GM23338 (cell line): ENCODE data around the gene TCTN1. TPM values are rescaled to one million over a fixed set of nuclear protein-coding genes. Genes with fewer than 3 reads are reported as not detected.

ENCODE experiments used
- ATAC-seq: fragments of 200-7000 bp; cut with Tn5 transposase; 3 replicates; pipeline ENCODE4 v1.9.1; 2020
- DNase-seq: peaks from one replicate; pipeline ENCODE4 v3.0.0-alpha.2; 2015; ENCODE audit warnings: low spot score
- H2AFZ ChIP-seq: fragments of 200-600 bp; sonication (generic); 2 replicates; pipeline ENCODE4 v1.8.0; 2016; ENCODE audit warnings: antibody characterized with exemption, mild to moderate bottlenecking, moderate library complexity
- H3F3A ChIP-seq: fragments of 200-600 bp; sonication (generic); replicated peaks from 2 replicates; pipeline ENCODE4 v1.8.0; 2017; ENCODE audit warnings: antibody characterized with exemption, mixed run types, low read depth
- H3K27ac ChIP-seq: fragments of 200-600 bp; sonication (generic); 2 replicates; pipeline ENCODE4 v1.6.1; 2016; ENCODE audit warnings: low read depth
- H3K27me3 ChIP-seq: fragments of 200-600 bp; sonication (generic); 2 replicates; pipeline ENCODE4 v1.8.0; 2016; ENCODE audit warnings: mild to moderate bottlenecking, mixed run types, moderate library complexity; ENCODE audit not compliant: insufficient read depth
- H3K36me3 ChIP-seq: fragments of 200-600 bp; sonication (generic); 2 replicates; pipeline ENCODE4 v1.8.0; 2016; ENCODE audit warnings: mild to moderate bottlenecking; ENCODE audit not compliant: insufficient read depth
- H3K4me1 ChIP-seq: fragments of 200-600 bp; sonication (generic); 2 replicates; pipeline ENCODE4 v1.8.0; 2016; ENCODE audit warnings: mild to moderate bottlenecking, moderate library complexity; ENCODE audit not compliant: insufficient read depth
- H3K4me2 ChIP-seq: fragments of 200-600 bp; sonication (generic); 2 replicates; pipeline ENCODE4 v1.7.1; 2017; ENCODE audit warnings: mixed run types
- H3K4me3 ChIP-seq: fragments of 200-600 bp; sonication (generic); 2 replicates; pipeline ENCODE4 v1.6.1; 2016; ENCODE audit warnings: mixed run types
- H3K79me2 ChIP-seq: fragments of 200-600 bp; sonication (generic); replicated peaks from 2 replicates; pipeline ENCODE4 v1.8.0; 2017; ENCODE audit warnings: mild to moderate bottlenecking; ENCODE audit not compliant: insufficient read depth
- H3K9me2 ChIP-seq: fragments of 200-600 bp; sonication (generic); 2 replicates; pipeline ENCODE4 v1.8.0; 2017; ENCODE audit not compliant: insufficient read depth
- H4K20me1 ChIP-seq: fragments of 200-600 bp; sonication (generic); replicated peaks from 2 replicates; pipeline ENCODE4 v1.8.0; 2017; ENCODE audit warnings: mild to moderate bottlenecking; ENCODE audit not compliant: insufficient read depth
- H3K27ac Mint-ChIP-seq: 2 replicates; pipeline ENCODE4 v1.8.0; 2020; ENCODE audit warnings: inconsistent platforms, mild to moderate bottlenecking, moderate library complexity, mixed read lengths
- H3K27me3 Mint-ChIP-seq: 3 replicates; pipeline ENCODE4 v1.8.0; 2022; ENCODE audit warnings: low read depth, mild to moderate bottlenecking, moderate library complexity, mixed read lengths, inconsistent platforms; ENCODE audit not compliant: insufficient read depth, poor library complexity
- H3K36me3 Mint-ChIP-seq: 3 replicates; pipeline ENCODE4 v1.8.0; 2021; ENCODE audit warnings: low read depth, mild to moderate bottlenecking, inconsistent platforms, moderate library complexity, mixed read lengths
- H3K4me1 Mint-ChIP-seq: 3 replicates; pipeline ENCODE4 v1.8.0; 2020; ENCODE audit warnings: mild to moderate bottlenecking, inconsistent platforms, mixed read lengths
- H3K4me3 Mint-ChIP-seq: 3 replicates; pipeline ENCODE4 v1.8.0; 2021; ENCODE audit warnings: moderate library complexity, mild to moderate bottlenecking, inconsistent platforms, mixed read lengths
- H3K9me3 Mint-ChIP-seq: 3 replicates; pipeline ENCODE4 v1.8.0; 2020; ENCODE audit warnings: moderate library complexity, mild to moderate bottlenecking, inconsistent platforms, mixed read lengths
- CREB1 ChIP-seq: fragments of 250-450 bp; sonication (Bioruptor Pico); IDR thresholded peaks from 2 replicates; pipeline ENCODE4 v1.5.0; 2020; ENCODE audit warnings: low read depth, mild to moderate bottlenecking, moderate library complexity
- NANOG ChIP-seq: IDR thresholded peaks from 2 replicates; pipeline ENCODE4 v1.6.1; 2016; ENCODE audit warnings: antibody characterized with exemption, borderline replicate concordance
- POLR2AphosphoS5 ChIP-seq: IDR thresholded peaks from 2 replicates; pipeline ENCODE4 v1.6.1; 2016; ENCODE audit warnings: antibody characterized with exemption, low read depth
- STAT1 ChIP-seq: IDR thresholded peaks from one replicate; pipeline ENCODE4 v1.6.1; 2016; ENCODE audit warnings: antibody characterized with exemption; ENCODE audit not compliant: unreplicated experiment
- polyA plus RNA-seq: library from polyadenylated mRNA; unstranded; fragments of >200 nt; fragmentation: Nextera tagmentation; extraction: Ambion mirVana; gene quantifications from 2 replicates; pipeline ENCODE4 v1.2.1, GENCODE V29; 2016
- total RNA-seq: library from RNA; depleted of rRNA; stranded (reverse); fragments of >200 nt; shearing (Covaris generic); gene quantifications from 2 replicates; pipeline ENCODE4 v1.2.3, GENCODE V29; 2014
- TF ChIP-seq, protein P1 (sequence below): fragments of 250-450 bp; sonication (Bioruptor Pico); IDR thresholded peaks from 2 replicates; pipeline ENCODE4 v1.5.0; 2020; ENCODE audit warnings: mild to moderate bottlenecking, moderate library complexity
- TF ChIP-seq, protein P2 (sequence below): IDR thresholded peaks from 2 replicates; pipeline ENCODE4 v1.6.1; 2016; ENCODE audit warnings: antibody characterized with exemption
- TF ChIP-seq, protein P3 (sequence below), 2 experiments: fragments of 200-600 bp in 1 of 2; sonication (generic) in 1 of 2; conservative IDR thresholded peaks; 2 replicates each; pipeline versions ENCODE4 v1.5.1 to v1.6.1; 2016 to 2017; ENCODE audit warnings: antibody characterized with exemption in 2 of 2, low read depth in 2 of 2, mild to moderate bottlenecking in 2 of 2, moderate library complexity in 1 of 2
- TF ChIP-seq, protein P4 (sequence below): IDR thresholded peaks from one replicate; pipeline ENCODE4 v1.6.1; 2018; ENCODE audit warnings: antibody characterized with exemption; ENCODE audit not compliant: unreplicated experiment

TCTN1 gene
- total and polyA plus RNA-seq, 2 experiments from 2014 or later: 10.6 to 12.4 TPM

DNA sequence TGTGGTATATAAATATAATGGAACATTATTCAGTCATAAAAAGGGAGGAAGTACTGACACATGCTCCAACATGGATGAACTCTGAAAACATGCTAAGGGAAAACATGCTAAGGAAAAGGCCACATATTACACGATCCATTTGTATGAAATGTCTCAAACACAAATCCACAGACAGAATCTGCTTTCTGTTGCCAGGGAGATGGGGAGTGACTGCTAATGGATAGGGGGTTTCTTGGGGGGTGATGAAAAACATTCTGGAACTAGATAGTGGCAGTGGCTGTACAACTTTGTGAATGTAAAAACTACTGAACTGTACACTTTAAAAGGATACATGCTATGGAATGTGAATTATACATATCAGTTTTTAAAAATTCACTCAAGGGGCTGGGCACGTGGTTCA is 37.4 kb upstream of the TCTN1 start:
- H3K4me3 ChIP-seq: no peak overlapping the region
- H3F3A ChIP-seq: no peaks in the 10 kb centered on the region
- peaks cover 8% of the 10 kb centered on the region for H3K27me3 Mint-ChIP-seq
- H3K27ac ChIP-seq: no peak overlapping the region
- peaks cover 16% of the 10 kb centered on the region for H3K9me3 Mint-ChIP-seq
- H3K9me2 ChIP-seq: no peaks in the 10 kb centered on the region
- peaks cover 17% of the 10 kb centered on the region for H3K4me1 ChIP-seq
- peaks cover 57% of the 10 kb centered on the region for H4K20me1 ChIP-seq
- ATAC-seq (no peak), DNase-seq (no peak)
- H3K27me3 ChIP-seq: no peaks in the 10 kb centered on the region
- peaks cover 18% of the 10 kb centered on the region for H3K36me3 Mint-ChIP-seq
- H3K79me2 ChIP-seq: peaks cover 100% of the 10 kb centered on the region
- H3K4me2 ChIP-seq: no peak overlapping the region
- H3K36me3 ChIP-seq: peaks cover 6% of the 10 kb centered on the region
- TF ChIP-seq, protein P1, sequence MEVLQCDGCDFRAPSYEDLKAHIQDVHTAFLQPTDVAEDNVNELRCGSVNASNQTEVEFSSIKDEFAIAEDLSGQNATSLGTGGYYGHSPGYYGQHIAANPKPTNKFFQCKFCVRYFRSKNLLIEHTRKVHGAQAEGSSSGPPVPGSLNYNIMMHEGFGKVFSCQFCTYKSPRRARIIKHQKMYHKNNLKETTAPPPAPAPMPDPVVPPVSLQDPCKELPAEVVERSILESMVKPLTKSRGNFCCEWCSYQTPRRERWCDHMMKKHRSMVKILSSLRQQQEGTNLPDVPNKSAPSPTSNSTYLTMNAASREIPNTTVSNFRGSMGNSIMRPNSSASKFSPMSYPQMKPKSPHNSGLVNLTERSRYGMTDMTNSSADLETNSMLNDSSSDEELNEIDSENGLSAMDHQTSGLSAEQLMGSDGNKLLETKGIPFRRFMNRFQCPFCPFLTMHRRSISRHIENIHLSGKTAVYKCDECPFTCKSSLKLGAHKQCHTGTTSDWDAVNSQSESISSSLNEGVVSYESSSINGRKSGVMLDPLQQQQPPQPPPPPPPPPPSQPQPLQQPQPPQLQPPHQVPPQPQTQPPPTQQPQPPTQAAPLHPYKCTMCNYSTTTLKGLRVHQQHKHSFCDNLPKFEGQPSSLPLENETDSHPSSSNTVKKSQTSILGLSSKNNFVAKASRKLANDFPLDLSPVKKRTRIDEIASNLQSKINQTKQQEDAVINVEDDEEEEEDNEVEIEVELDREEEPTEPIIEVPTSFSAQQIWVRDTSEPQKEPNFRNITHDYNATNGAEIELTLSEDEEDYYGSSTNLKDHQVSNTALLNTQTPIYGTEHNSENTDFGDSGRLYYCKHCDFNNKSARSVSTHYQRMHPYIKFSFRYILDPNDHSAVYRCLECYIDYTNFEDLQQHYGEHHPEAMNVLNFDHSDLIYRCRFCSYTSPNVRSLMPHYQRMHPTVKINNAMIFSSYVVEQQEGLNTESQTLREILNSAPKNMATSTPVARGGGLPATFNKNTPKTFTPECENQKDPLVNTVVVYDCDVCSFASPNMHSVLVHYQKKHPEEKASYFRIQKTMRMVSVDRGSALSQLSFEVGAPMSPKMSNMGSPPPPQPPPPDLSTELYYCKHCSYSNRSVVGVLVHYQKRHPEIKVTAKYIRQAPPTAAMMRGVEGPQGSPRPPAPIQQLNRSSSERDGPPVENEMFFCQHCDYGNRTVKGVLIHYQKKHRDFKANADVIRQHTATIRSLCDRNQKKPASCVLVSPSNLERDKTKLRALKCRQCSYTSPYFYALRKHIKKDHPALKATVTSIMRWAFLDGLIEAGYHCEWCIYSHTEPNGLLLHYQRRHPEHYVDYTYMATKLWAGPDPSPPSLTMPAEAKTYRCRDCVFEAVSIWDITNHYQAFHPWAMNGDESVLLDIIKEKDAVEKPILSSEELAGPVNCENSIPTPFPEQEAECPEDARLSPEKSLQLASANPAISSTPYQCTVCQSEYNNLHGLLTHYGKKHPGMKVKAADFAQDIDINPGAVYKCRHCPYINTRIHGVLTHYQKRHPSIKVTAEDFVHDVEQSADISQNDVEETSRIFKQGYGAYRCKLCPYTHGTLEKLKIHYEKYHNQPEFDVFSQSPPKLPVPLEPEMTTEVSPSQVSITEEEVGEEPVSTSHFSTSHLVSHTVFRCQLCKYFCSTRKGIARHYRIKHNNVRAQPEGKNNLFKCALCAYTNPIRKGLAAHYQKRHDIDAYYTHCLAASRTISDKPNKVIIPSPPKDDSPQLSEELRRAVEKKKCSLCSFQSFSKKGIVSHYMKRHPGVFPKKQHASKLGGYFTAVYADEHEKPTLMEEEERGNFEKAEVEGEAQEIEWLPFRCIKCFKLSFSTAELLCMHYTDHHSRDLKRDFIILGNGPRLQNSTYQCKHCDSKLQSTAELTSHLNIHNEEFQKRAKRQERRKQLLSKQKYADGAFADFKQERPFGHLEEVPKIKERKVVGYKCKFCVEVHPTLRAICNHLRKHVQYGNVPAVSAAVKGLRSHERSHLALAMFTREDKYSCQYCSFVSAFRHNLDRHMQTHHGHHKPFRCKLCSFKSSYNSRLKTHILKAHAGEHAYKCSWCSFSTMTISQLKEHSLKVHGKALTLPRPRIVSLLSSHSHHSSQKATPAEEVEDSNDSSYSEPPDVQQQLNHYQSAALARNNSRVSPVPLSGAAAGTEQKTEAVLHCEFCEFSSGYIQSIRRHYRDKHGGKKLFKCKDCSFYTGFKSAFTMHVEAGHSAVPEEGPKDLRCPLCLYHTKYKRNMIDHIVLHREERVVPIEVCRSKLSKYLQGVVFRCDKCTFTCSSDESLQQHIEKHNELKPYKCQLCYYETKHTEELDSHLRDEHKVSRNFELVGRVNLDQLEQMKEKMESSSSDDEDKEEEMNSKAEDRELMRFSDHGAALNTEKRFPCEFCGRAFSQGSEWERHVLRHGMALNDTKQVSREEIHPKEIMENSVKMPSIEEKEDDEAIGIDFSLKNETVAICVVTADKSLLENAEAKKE (CRISPR knock-in tag): no peak
- TF ChIP-seq POLR2AphosphoS5: no peak
- no peak for TF ChIP-seq NANOG
- TF ChIP-seq, protein P2, sequence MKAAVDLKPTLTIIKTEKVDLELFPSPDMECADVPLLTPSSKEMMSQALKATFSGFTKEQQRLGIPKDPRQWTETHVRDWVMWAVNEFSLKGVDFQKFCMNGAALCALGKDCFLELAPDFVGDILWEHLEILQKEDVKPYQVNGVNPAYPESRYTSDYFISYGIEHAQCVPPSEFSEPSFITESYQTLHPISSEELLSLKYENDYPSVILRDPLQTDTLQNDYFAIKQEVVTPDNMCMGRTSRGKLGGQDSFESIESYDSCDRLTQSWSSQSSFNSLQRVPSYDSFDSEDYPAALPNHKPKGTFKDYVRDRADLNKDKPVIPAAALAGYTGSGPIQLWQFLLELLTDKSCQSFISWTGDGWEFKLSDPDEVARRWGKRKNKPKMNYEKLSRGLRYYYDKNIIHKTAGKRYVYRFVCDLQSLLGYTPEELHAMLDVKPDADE: no peak
- TF ChIP-seq, protein P3, sequence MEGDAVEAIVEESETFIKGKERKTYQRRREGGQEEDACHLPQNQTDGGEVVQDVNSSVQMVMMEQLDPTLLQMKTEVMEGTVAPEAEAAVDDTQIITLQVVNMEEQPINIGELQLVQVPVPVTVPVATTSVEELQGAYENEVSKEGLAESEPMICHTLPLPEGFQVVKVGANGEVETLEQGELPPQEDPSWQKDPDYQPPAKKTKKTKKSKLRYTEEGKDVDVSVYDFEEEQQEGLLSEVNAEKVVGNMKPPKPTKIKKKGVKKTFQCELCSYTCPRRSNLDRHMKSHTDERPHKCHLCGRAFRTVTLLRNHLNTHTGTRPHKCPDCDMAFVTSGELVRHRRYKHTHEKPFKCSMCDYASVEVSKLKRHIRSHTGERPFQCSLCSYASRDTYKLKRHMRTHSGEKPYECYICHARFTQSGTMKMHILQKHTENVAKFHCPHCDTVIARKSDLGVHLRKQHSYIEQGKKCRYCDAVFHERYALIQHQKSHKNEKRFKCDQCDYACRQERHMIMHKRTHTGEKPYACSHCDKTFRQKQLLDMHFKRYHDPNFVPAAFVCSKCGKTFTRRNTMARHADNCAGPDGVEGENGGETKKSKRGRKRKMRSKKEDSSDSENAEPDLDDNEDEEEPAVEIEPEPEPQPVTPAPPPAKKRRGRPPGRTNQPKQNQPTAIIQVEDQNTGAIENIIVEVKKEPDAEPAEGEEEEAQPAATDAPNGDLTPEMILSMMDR (conservative IDR thresholded peaks at IDR 0.05; ENCODE audit: low read depth in 2 of 2): no peak
- TF ChIP-seq CREB1 (CRISPR knock-in tag): no peak
- TF ChIP-seq STAT1: no peak
- TF ChIP-seq, protein P4, sequence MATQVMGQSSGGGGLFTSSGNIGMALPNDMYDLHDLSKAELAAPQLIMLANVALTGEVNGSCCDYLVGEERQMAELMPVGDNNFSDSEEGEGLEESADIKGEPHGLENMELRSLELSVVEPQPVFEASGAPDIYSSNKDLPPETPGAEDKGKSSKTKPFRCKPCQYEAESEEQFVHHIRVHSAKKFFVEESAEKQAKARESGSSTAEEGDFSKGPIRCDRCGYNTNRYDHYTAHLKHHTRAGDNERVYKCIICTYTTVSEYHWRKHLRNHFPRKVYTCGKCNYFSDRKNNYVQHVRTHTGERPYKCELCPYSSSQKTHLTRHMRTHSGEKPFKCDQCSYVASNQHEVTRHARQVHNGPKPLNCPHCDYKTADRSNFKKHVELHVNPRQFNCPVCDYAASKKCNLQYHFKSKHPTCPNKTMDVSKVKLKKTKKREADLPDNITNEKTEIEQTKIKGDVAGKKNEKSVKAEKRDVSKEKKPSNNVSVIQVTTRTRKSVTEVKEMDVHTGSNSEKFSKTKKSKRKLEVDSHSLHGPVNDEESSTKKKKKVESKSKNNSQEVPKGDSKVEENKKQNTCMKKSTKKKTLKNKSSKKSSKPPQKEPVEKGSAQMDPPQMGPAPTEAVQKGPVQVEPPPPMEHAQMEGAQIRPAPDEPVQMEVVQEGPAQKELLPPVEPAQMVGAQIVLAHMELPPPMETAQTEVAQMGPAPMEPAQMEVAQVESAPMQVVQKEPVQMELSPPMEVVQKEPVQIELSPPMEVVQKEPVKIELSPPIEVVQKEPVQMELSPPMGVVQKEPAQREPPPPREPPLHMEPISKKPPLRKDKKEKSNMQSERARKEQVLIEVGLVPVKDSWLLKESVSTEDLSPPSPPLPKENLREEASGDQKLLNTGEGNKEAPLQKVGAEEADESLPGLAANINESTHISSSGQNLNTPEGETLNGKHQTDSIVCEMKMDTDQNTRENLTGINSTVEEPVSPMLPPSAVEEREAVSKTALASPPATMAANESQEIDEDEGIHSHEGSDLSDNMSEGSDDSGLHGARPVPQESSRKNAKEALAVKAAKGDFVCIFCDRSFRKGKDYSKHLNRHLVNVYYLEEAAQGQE: no peak
- H3K27ac Mint-ChIP-seq: no peak overlapping the region
- peaks cover 23% of the 10 kb centered on the region for H3K4me1 Mint-ChIP-seq
- no peak overlapping the region for H2AFZ ChIP-seq
- H3K4me3 Mint-ChIP-seq: no peak overlapping the region
